ENCODE data around the gene OR8B3. TPM values are rescaled to one million over a fixed set of nuclear protein-coding genes. Genes with fewer than 3 reads are reported as not detected.
A peak's percentile ranks its signal among the peaks of the same experiment; 100 is the strongest.
"Not testable (repeated sequence)": the region's sequence is repeated elsewhere in the genome, so short reads cannot be mapped to it uniquely, and the experiment has no call there.

Gene OR8B3
- total RNA-seq, 1 donor from 2014 or later: not detected

DNA sequence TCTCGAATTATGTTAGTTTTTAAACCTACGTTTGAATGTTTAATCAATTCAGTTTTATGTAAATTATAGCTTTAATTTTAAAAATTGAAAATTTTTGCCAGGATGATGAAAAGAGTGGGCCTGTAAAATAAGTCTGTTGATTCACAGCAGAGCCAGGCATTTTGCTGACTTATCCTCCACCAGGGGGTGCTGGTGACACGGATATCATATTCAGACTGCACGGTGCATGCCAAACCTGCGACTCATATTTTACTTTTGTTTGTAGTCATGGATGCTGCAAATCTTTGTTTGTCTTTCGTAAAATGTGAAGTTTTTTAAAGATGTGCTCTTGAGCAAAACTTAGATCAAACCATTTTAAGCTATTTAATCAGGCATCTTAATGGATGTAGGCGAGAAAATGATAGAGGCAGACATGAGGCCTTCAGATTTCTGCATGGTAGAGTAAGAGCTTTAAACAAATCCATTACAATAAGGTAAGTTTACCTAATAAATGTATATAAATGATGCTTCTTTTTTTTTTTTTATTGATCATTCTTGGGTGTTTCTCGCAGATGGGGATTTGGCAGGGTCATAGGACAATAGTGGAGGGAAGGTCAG lies 3.6 kb upstream of the OR8B3 start:
- H3K9me3 ChIP-seq (ENCODE audit: low read depth): no peaks in the 10 kb centered on the region
- H3K4me1 Mint-ChIP-seq: peaks cover 3% of the 10 kb centered on the region

GRCh38 chr11:124396847-124397246 lies 2.0 kb downstream of the OR8B3 start:
- not testable (repeated sequence) for H3K4me1 Mint-ChIP-seq; H4K20me1 ChIP-seq (ENCODE audit: low read depth); H3K4me1 ChIP-seq; H3K4me2 ChIP-seq; H3K27ac ChIP-seq; H2AFZ ChIP-seq (replicated peaks); H3K4me3 ChIP-seq; H3K9me3 Mint-ChIP-seq; H3K27me3 ChIP-seq; H3K9ac ChIP-seq; H3K79me2 ChIP-seq (ENCODE audit: low read depth); H3F3A ChIP-seq (ENCODE audit: low read depth); H3K4me3 Mint-ChIP-seq; H3K27ac Mint-ChIP-seq; DNase-seq (ENCODE audit: low spot score); H3K9me3 ChIP-seq (ENCODE audit: low read depth); H3K36me3 Mint-ChIP-seq; H3K36me3 ChIP-seq; H3K27me3 Mint-ChIP-seq (ENCODE audit: insufficient read depth, low read depth)

More for the DNA sequence above, 3.6 kb upstream of the OR8B3 start:
- no peak overlapping the region for H3K27ac ChIP-seq
- no peak overlapping the region for H3K9ac ChIP-seq
- Mint-ChIP-seq H3K27me3 (ENCODE audit: insufficient read depth, low read depth) (no peaks in the 10 kb centered on the region), H3K36me3 (peaks cover 3% of the 10 kb centered on the region), H3K4me3 (no peak overlapping the region), H3K27ac (peak overlapping the region; percentile 53), H3K9me3 (peaks cover 7% of the 10 kb centered on the region)
- H3K4me1 ChIP-seq: no peaks in the 10 kb centered on the region
- H3K79me2 ChIP-seq (ENCODE audit: low read depth): no peaks in the 10 kb centered on the region
- no peak for TF ChIP-seq EZH2 (IDR thresholded peaks at IDR 0.05)
- TF ChIP-seq, protein P1, sequence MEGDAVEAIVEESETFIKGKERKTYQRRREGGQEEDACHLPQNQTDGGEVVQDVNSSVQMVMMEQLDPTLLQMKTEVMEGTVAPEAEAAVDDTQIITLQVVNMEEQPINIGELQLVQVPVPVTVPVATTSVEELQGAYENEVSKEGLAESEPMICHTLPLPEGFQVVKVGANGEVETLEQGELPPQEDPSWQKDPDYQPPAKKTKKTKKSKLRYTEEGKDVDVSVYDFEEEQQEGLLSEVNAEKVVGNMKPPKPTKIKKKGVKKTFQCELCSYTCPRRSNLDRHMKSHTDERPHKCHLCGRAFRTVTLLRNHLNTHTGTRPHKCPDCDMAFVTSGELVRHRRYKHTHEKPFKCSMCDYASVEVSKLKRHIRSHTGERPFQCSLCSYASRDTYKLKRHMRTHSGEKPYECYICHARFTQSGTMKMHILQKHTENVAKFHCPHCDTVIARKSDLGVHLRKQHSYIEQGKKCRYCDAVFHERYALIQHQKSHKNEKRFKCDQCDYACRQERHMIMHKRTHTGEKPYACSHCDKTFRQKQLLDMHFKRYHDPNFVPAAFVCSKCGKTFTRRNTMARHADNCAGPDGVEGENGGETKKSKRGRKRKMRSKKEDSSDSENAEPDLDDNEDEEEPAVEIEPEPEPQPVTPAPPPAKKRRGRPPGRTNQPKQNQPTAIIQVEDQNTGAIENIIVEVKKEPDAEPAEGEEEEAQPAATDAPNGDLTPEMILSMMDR (IDR thresholded peaks at IDR 0.05): peak; percentile 74
- no peak overlapping the region for H3K4me2 ChIP-seq
- no peak overlapping the region for H3K4me3 ChIP-seq
- H4K20me1 ChIP-seq (ENCODE audit: low read depth): no peaks in the 10 kb centered on the region
- no peaks in the 10 kb centered on the region for H3K27me3 ChIP-seq
- H2AFZ ChIP-seq (replicated peaks): no peak overlapping the region
- no peaks in the 10 kb centered on the region for H3F3A ChIP-seq (ENCODE audit: low read depth)
- peak; percentile 62 for DNase-seq (ENCODE audit: low spot score)
- H3K36me3 ChIP-seq: no peaks in the 10 kb centered on the region

- H4K20me1 ChIP-seq (ENCODE audit: low read depth): no peaks in the 10 kb centered on the region
- H3K9me3 ChIP-seq (ENCODE audit: low read depth): no peaks in the 10 kb centered on the region
- H3K4me1 ChIP-seq: no peaks in the 10 kb centered on the region
- no peaks in the 10 kb centered on the region for H3F3A ChIP-seq (ENCODE audit: low read depth)
- Mint-ChIP-seq H3K4me1 (no peaks in the 10 kb centered on the region), H3K27ac (no peak overlapping the region), H3K27me3 (ENCODE audit: insufficient read depth, low read depth) (peaks cover 3% of the 10 kb centered on the region), H3K36me3 (no peaks in the 10 kb centered on the region), H3K9me3 (no peaks in the 10 kb centered on the region), H3K4me3 (no peak overlapping the region)
- no peaks in the 10 kb centered on the region for H3K36me3 ChIP-seq
- H2AFZ ChIP-seq (replicated peaks): no peak overlapping the region
- DNase-seq (ENCODE audit: low spot score): no peak
- H3K27ac ChIP-seq: no peak overlapping the region
- no peak overlapping the region for H3K4me2 ChIP-seq
- no peaks in the 10 kb centered on the region for H3K27me3 ChIP-seq
- TF ChIP-seq EZH2phosphoT487 (IDR thresholded peaks at IDR 0.05): no peak
- no peak for TF ChIP-seq EZH2 (IDR thresholded peaks at IDR 0.05)
- TF ChIP-seq, protein P1 (IDR thresholded peaks at IDR 0.05): no peak
- no peak overlapping the region for H3K9ac ChIP-seq
- H3K79me2 ChIP-seq (ENCODE audit: low read depth): no peaks in the 10 kb centered on the region
- H3K4me3 ChIP-seq: no peak overlapping the region
These were observed 4.4 kb downstream of the OR8B3 start for GRCh38 chr11:124394408-124394807.

GRCh38 chr11:124384399-124384798 lies 14.4 kb downstream of the OR8B3 start, which contains the start of gene OR8B2:
OR8B2 (minus strand) TSS chr11:124384499; CDS start chr11:124383343, 1,156 bp downstream.
- H4K20me1 ChIP-seq (ENCODE audit: low read depth): no peaks in the 10 kb centered on the region
- Mint-ChIP-seq H3K36me3 (no peaks in the 10 kb centered on the region), H3K27ac (no peak within 1 kb of the TSS), H3K4me3 (no peak within 1 kb of the TSS), H3K9me3 (peaks cover 2% of the 10 kb centered on the region), H3K27me3 (ENCODE audit: insufficient read depth, low read depth) (no peaks in the 10 kb centered on the region), H3K4me1 (no peaks in the 10 kb centered on the region)
- H3K9me3 ChIP-seq (ENCODE audit: low read depth): no peaks in the 10 kb centered on the region
- H3K4me2 ChIP-seq: no peak within 1 kb of the TSS
- no peak within 1 kb of the TSS for H3K27ac ChIP-seq
- H3K9ac ChIP-seq: no peak within 1 kb of the TSS
- H3F3A ChIP-seq (ENCODE audit: low read depth): no peaks in the 10 kb centered on the region
- no peaks in the 10 kb centered on the region for H3K79me2 ChIP-seq (ENCODE audit: low read depth)
- no peak for DNase-seq (ENCODE audit: low spot score)
- no peak within 1 kb of the TSS for H2AFZ ChIP-seq (replicated peaks)
- TF ChIP-seq EZH2phosphoT487 (IDR thresholded peaks at IDR 0.05) (no peak), EZH2 (IDR thresholded peaks at IDR 0.05) (no peak)
- TF ChIP-seq, protein P1 (IDR thresholded peaks at IDR 0.05): no peak
- H3K4me1 ChIP-seq: no peaks in the 10 kb centered on the region
- H3K27me3 ChIP-seq: no peaks in the 10 kb centered on the region
- H3K4me3 ChIP-seq: no peak within 1 kb of the TSS
- H3K36me3 ChIP-seq: no peaks in the 10 kb centered on the region

DNA sequence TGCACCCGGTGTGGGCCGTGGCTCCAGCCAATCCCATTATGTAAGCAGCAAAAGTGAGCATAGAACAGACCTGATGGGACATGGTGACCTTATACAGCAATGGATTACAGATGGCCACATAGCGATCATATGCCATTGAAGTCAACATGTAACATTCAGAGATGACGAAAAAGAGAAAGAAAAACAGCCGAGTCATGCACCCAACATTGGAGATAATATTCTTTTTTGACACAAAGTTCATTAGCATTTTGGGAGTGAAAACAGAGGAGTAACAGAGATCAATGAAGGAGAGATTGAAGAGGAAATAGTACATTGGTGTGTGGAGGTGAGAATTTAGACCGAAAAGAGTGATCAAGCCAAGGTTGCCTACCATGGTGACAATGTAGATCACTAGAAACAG lies 16.0 kb downstream of the OR8B3 start:
- not testable (repeated sequence) for H3K27ac Mint-ChIP-seq; H3K27me3 Mint-ChIP-seq (ENCODE audit: insufficient read depth, low read depth); H3K4me3 Mint-ChIP-seq; H3K4me3 ChIP-seq; H3K27me3 ChIP-seq; H3F3A ChIP-seq (ENCODE audit: low read depth); H3K9ac ChIP-seq; H2AFZ ChIP-seq (replicated peaks); H3K4me1 ChIP-seq; DNase-seq (ENCODE audit: low spot score); H3K4me2 ChIP-seq; H3K36me3 ChIP-seq; H3K36me3 Mint-ChIP-seq; H3K4me1 Mint-ChIP-seq; H3K9me3 Mint-ChIP-seq; H4K20me1 ChIP-seq (ENCODE audit: low read depth); H3K9me3 ChIP-seq (ENCODE audit: low read depth); H3K27ac ChIP-seq; H3K79me2 ChIP-seq (ENCODE audit: low read depth)
